Body of pancreas (tissue), 4 donors: ENCODE measurements around the gene BMP7.

Experiments
- CTCF ChIP-seq, 7 experiments: fragments of 450-650 bp in 4 of 7; fragments of 200-600 bp in 3 of 7; sonication (generic) in 3 of 7; IDR thresholded peaks; one replicate each; pipeline ENCODE4 v1.5.1; 2016 to 2019; ENCODE audit warnings: antibody characterized with exemption in 7 of 7
- POLR2A ChIP-seq, 3 donors: fragments of 450-650 bp; IDR thresholded peaks; one replicate each; pipeline ENCODE4 v1.6.1; 2016; ENCODE audit warnings: antibody characterized with exemption in 3 of 3, mild to moderate bottlenecking in 2 of 3

GRCh38 chr20:57270204-57270984 is 4.0 kb upstream of the BMP7 start:
- TF ChIP-seq CTCF (IDR thresholded peaks at IDR 0.05) (no peak), POLR2A (IDR thresholded peaks at IDR 0.05) (no peak)
